Measurements from ENCODE around the gene ABHD16B. TPM values are rescaled to one million over a fixed set of nuclear protein-coding genes. Genes with fewer than 3 reads are reported as not detected.

ABHD16B gene
- total and polyA plus RNA-seq, 10 of the 15 experiments (the other 5 are each of a cell fraction or from before 2014, with no cell fraction given), result 0.13 TPM; not detected in 9

- TF ChIP-seq E2F8 (IDR thresholded peaks at IDR 0.05; ENCODE audit: low read depth, partially characterized antibody), result peak; percentile 85
- TF ChIP-seq MTA3 (IDR thresholded peaks at IDR 0.05; ENCODE audit: borderline replicate concordance, low read length), result peak; percentile 70; the same call in 1 of the 2 replicates
- TF ChIP-seq CEBPZ (IDR thresholded peaks at IDR 0.05; ENCODE audit: low read depth, low read length), result no peak
- no peak; the same call in 1 of the 2 replicates for TF ChIP-seq RB1 (IDR thresholded peaks at IDR 0.05; ENCODE audit: borderline replicate concordance)
- peak; percentile 83 for TF ChIP-seq JUNB (IDR thresholded peaks at IDR 0.05)
- TF ChIP-seq PAX8 (IDR thresholded peaks at IDR 0.05), result no peak
- TF ChIP-seq STAT1 (conservative IDR thresholded peaks at IDR 0.05), result no peak
- TF ChIP-seq SIN3A (IDR thresholded peaks at IDR 0.05; ENCODE audit: low read depth, low read length), result no peak
- peak; percentile 45; the same call in 1 of the 2 replicates for TF ChIP-seq TCF7 (IDR thresholded peaks at IDR 0.05; ENCODE audit: borderline replicate concordance)
- TF ChIP-seq EP300 (IDR thresholded peaks at IDR 0.05; ENCODE audit: borderline replicate concordance in 1 of 2, control insufficient read depth in 1 of 2, low read depth in 2 of 2, low read length in 2 of 2), result peak; percentile 97 to 98
- peak; percentile 98 for TF ChIP-seq NBN (IDR thresholded peaks at IDR 0.05)
- no peak for TF ChIP-seq POLR2A (IDR thresholded peaks at IDR 0.05; ENCODE audit: low read depth, low read length)
Measured at GRCh38 chr20:63850689-63851547, 10.4 kb upstream of the ABHD16B start (continued).
